Measurements from ENCODE around the gene MAN2B2.
A peak's percentile ranks its signal among the peaks of the same experiment; 100 is the strongest.

The MAN2B2 gene

DNA sequence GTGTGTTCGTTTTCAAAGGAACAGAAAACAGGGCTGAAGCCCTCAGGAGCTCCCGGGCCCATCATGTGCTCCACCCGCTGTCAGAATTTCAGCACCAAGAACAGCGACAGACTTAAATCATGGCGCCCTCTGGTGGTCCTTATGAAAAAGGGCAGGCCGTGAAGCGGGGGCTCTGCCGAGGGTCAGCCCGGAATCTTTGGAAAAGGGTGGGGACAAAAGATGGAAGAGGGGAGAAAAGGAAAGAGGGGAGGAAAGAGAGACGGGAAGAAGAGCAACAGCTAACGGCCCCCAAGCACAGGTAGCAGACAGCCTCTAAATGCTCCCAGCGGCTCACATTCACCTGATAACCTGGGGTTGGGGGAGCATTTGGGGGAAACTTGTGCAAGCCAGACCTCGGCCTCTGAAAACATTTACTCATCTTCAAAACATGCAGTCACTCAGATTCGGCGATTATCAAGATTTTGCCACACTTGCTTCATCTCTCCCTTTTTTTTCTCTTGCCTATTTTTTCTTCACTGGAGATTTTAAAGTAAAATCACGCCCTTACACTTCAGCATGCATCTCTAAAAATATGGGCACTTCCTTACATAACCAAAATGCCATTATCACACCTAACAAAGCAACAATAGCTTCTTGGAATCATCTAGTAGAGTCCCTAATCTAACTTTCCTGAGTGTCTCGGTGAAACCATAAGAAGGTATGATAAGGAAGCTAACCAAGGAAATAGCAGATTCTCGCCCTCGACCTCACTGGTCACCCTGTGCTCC is 28.1 kb upstream of the MAN2B2 start:
- peak; percentile 86 for DNase-seq (ENCODE audit: low spot score)

DNA sequence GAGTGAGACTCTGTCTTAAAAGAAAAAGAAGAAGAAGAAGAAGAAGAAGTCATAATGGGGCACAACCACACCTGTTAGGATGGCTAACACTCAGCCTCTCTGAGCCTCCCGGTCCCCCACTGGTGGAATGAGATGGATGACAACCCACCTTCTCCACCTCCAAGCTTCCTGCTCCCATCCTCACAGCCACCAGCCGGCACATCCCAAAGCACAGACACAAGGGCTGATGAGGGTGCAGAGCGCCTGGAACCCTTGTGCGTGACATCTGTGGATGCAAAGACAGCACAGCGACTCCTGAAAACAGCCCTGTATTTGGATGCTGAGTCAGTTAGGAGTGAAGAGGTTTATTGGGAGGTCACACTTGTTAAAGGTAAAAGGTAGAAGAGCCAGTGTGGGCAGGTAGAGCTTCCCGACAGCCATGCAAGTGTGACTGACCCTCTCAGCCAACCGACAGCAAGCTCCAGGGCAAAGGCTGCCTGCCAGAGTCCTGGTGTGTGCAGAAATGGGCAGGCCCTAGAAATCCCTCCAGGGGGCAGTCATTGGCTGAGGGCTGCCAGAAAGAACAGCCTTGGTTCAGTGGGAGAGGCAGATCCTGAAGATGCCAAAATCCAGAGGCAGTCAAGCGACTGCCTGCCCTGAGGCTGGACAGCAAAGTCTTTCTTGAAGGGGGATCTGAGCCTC is 26.6 kb upstream of the MAN2B2 start:
- peak; percentile 52 for DNase-seq (ENCODE audit: low spot score)

DNA sequence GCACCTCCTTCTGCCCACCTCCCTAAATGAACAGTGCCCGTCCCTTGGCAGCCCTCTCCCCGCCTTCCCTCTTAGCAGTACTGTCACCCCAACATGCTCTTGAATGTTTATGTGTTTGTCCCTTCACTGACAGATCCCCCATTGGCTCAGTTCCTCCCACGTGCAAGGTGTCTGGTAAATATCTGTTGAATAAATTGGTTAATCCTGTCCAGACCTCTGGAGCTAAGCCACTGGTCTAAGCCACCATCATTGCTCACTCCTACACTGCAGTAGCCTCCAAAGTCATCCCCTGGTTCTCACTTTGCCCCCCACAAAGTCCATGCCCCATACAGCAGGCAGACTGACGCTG is 26.1 kb upstream of the MAN2B2 start:
- no peak for DNase-seq (ENCODE audit: low spot score)

DNA sequence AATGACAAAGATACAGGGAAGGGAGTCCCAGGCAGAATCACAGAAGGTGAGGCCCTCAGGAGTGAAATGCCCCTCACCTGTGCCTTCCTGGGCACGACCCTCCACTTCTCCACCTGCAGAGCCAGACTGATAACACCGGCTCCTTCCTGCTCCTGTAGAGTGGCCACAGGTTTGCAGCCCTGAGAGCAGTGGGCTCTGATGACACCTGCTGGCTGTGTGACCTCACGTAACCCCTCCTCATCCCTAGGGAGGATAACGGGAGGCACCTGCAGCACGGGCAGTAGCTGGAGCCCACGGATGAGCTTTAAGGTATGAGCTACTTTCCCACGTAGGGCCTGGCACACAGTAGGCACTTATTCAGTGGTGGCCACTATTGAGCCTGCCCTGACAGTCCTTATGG is 25.5 kb upstream of the MAN2B2 start:
- no peak for DNase-seq (ENCODE audit: low spot score)

DNA sequence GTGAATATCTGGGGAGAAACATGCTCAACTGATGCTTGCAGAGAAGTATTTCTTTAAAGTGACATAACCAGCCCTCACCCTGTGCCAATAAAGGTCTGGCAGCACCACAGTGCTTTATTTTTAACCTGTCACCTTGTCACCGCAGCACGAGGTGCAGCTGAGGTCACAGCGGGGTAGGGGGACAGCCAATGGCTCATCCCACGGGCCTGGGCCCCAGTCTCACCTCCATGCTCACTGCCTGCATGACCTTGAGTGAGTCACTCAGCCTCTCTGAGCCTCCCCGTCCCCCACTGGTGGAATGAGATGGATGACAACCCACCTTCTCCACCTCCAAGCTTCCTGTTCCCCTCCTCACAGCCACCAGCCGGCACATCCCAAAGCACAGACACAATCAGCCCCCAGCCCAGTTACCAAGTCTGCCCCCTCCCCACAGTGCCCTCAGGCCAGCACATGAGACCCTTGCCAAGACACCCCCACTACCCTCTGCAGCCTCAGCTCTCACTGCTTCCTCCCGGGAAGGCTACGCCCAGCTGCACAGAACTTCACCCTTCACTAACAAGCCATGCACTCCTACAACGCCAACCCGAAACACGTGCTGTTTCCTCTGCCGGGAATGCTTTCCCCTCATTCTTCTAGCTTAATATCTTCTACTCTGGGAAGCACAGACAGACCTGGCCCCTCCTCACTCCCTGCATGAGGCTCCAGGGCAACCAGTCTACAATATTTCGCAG is 24.9 kb upstream of the MAN2B2 start:
- DNase-seq (ENCODE audit: low spot score) = no peak

DNA sequence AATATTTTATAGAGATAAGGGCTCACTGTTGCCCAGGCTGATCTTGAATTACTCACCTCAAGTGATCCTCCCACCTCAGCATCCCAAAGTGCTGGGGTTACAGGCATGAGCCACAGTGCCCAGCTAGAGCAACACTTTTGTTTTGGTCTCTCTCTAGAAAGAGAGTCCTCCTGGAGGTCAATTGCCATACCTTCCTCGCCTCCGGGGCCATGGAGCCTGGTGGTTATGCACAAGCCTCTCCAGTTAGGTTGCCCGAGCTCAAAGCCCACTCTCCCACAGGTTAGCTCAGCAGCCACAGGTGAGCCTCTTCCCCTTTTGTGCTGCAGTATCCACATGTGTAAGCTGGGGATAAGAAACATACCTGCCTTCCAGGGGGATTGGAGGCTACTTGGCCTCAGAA is 24.2 kb upstream of the MAN2B2 start:
- DNase-seq (ENCODE audit: low spot score) = no peak

DNA sequence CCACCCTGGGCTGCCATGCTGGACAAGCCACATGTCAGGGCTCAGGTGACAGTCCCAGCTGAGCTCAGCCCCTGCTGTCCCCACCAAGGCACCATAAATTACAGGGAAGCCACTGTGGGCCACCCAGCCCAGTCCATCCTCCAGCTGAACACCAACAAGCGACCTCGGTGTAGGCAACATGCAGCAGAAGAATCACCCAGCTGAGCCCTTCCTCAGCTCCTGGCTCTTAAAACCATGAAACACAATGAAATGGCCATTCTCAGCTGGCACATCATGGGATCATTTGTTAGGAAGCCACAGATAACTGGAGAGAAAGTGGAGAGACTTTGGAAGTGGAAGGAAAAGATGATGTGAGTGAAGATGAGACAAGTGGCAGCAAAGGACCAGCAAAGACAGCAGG is 23.3 kb upstream of the MAN2B2 start:
- no peak for DNase-seq (ENCODE audit: low spot score)

DNA sequence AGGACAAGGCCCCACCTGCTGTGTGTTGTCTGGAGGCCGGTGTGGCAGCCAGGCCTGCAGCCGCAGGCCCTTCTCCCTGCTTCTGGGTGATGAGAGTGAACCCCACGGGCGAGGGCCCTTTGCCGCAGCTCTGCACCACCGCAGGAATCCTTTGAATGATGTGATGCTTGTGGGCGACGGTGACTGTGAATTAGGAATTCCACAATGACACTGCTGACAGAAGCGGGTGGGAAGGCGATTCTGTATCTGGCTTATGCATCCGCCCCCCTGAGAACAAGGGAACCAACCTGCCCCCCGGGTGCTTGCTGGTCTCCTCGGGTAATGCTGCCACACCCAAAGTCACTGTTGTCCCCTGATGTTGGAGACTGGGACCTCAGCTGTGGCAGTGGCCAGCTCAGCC is 19.5 kb upstream of the MAN2B2 start:
- DNase-seq (ENCODE audit: low spot score) = no peak

DNA sequence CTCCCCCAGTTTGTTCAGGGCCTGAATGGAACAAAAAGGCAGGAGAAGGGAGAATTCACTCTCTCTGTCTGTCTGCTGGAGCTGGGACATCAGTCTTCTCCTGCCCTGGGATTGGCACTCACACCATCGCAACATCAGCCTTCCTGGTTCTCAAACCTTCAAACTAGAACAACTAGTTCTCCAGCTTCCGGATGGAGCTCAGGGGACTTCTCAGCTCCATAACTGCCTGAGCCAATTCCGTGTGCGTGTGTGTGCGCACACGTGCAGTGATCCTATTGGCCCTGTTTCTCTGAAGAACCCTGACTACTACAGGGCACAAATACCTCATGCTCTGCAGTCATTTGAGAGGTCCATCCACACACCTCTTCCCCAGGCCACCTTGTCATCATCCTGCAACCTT is 18.7 kb upstream of the MAN2B2 start:
- no peak for DNase-seq (ENCODE audit: low spot score)

DNA sequence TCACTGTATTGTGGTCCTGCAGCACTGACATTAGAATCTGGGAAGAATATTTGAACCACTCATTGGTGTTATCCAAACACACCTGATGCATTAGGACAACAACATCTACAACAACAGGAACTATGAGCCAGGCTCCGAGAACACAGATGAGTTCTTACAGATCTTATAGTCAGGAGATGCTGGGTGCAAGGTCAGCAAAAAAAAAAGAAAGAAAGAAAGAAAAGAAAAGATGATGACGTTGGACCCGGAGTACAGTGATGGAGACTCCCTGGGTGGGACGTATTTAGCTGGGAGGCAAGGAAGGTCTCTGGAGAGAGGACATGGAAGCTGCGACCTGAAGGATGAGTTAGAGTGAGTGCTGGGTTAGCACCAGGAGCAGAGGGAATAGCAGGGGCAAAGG is 17.8 kb upstream of the MAN2B2 start:
- DNase-seq (ENCODE audit: low spot score) = no peak

DNA sequence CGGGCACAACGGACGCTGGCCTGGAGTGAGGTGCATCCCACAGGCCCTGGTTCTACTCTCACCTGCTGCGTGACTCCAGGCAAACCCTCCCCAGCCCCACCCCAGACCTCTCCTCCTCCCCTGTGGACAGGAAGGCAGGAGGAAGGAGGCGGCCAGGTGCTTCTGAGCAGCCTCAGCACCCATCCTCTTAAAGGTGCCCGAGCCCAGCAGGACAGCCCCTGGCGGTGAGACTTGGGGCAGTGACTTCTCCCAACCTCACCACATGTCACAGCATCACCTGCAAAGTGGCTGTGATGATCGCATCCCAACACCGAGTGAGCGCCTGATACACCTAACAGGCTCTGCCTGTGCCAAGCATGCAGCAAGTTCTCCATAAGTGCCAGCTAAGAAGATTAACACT is 17.1 kb upstream of the MAN2B2 start:
- no peak for DNase-seq (ENCODE audit: low spot score)

DNA sequence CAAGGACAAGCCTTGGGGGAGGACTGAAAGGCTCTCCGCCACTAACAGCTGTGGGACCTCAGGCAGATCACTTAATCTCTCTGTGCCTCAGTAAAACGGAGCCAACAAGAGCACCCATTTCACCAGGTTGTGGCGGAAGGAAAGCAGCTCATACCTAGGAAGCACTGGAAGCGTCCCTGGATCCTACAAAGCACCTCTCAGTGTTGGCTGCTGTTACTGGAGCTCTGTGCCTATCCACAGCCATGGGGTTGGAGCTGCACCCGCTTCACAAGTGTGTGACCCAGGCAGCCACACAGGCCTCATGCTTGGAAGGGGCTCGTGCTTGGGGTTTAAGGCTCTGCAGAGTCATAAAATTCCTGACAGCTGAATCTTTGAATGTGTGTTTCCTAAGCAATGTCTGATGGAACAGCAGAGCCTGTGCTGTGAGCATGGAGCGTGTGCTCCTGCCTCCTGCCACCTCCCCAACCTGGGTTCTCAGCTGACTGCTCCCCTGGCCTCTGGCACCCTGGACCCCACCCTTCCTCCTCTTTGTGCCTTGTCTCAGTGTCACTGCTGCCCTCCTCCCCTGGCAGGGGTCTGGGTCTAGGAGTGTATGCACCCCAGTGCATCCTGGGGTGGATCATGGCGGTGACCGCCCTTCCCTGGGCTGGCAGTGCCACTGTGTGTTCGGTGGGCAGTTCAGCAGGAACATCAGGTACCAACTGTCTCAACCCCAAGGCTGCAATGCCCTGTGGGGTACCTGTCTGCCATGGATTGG is 14.4 kb upstream of the MAN2B2 start:
- DNase-seq (ENCODE audit: low spot score) = peak; percentile 34

DNA sequence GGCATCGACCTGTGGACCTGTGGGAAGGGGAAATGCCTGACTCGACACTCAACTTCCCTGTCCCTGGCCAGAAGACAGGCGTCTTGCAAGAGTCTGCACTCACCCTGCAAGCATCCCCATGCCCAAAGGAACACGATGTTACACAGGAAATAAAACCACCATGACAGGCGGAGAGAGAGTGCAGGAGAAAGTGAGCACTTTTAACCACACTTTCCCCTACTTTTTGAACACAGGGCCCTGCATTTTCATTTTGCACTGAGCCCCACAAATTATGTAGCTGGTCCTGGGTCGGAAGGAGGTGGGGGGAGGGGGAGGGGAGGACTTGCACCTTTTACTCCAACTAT is 13.8 kb upstream of the MAN2B2 start:
- DNase-seq (ENCODE audit: low spot score) = no peak

DNA sequence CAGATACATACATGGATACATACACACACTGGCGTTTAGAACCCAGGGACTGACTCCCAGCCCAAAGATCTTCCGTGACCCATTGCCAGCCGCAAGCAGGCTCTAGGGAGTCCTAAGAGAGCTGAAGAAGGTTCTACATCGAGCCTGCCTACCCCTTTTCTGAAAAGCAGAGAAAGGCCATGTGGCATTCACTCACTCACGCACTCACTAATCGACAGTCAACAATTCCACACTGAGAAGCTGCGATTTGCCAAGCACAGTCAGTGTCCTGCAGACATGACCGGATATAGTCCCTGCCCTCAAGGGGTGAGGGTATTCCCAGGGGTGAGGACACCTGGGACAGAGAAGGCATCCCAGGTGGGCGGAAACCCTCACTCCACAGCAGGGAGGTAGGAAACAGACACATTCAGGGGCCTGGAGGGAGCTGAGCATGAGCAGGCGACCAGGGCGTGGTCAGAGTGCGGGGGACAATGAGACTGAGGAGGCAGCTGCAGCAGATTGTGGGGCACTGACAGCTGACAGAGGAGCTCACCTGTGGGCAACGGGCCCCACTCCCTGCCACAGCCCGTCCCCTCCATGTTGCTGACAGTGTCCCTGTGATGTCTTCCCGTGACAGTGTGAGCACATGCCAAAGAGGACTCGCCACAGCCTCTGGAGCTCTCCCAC is 13.2 kb upstream of the MAN2B2 start:
- no peak for DNase-seq (ENCODE audit: low spot score)

DNA sequence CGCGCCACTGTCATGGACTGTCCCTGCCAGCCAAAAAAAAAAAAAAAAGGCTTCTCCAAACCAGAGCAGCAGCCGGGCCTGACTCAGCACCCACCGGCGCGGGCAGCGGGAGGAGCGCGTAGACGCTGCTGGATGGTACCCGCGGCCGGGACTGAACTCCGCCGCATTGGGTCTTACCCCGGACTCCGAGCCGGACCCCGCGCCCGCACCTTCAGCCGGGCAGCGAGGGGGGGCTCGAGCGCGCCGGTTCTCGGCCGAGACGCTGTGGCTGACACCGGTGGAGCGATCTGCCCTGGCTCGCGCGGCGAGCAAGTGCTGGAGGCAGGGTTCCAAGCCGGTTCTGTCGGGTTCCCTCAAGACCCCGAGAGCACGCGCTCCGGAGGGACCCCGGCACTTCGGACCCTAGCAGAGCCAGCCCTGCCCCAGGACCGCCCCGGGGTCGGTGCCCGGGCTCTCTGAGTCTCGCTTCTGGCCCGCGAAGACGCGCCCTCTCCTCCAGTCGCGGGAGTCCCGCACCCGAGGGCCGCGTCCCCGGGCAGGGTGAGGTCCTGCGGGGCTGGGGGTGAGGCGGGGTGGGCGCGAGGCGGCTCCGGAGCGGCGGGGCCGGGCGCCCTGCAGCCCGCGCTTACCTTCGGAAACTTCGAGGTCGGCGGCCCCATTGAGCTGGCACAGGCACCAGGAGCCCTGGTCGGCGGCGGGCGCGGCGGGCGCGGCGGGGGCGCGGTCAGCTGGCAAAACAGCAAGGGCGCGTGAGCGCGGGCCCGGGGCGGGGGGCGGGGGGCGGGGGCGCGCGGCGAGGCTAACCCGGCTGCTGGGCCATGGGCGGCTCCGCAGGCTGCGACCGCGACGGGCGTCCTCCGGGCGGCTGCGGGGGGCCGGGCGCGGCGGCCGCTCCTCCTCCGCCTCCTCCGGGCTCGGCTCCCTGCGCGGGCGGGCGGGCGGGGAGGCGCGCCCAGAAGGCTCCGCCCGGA is 11.8 kb upstream of the MAN2B2 start:
- DNase-seq (ENCODE audit: low spot score) = peak; percentile 59

DNA sequence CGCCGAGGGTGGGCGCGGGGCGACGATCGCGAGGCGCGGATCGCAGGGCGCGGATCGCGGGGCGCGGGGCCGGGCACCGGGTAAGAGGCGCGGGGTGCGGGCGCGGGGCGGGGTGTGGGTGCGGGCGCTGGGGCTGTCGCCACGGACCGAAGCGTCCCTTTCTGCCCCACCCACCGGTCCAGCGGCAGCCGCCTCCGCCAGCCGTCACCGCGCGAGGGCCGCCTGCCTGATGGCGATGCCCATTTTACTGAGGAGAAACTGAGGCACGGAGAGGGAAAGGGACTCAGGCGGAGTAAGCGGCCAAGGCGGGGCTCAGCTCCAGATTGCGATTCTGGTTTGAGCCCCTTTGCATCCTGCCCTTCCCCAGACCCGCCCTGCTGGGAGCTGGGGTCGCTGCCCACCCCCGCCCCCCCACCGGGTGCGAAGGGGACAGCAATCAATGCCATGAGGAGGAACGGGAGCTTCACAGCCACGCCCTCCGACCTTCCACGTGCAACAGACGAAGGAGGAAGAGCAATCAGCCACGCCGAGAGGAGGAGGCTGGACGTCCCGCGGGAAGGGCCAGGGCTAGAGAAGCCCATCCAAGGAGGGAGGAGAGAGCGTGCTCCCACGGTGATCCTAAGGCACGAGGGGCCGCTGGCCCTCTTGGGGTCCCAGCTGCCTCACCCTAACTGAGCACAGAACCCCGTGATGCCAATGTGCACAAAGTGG is 10.9 kb upstream of the MAN2B2 start:
- DNase-seq (ENCODE audit: low spot score) = no peak

DNA sequence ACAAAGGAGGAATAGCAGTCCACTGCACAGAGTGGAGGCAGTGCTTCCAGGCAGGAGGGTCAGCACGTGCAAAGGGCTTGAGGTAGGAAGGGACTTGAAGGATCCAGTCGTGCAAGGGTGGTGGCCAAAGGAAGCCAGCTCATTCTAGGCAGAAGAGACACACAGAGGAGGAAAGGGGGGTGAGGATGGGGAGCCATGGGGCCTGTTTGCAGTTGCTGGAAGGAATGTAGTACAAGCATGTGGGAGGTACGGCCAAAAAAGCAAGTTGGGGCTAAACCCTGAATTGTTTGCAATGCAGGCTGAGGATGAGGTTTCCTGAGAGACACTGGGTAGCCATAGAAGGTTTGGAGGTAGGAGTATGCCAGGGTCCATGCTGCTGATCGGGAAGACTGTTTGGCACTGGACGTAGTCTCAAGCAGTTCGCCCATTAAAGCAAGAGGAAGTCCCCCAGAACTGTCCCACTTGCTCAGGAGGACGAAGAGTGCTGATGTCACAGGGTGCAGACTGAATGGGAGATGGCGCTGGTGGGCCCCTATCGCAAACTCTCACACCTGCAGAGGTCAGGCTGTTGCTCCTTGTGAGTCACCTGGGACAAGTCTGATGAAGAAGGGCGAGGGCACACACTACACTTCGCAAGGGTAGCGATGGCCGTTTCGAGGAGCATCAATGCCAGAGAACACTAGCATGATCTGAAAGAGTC is 9.1 kb upstream of the MAN2B2 start:
- no peak for DNase-seq (ENCODE audit: low spot score)

DNA sequence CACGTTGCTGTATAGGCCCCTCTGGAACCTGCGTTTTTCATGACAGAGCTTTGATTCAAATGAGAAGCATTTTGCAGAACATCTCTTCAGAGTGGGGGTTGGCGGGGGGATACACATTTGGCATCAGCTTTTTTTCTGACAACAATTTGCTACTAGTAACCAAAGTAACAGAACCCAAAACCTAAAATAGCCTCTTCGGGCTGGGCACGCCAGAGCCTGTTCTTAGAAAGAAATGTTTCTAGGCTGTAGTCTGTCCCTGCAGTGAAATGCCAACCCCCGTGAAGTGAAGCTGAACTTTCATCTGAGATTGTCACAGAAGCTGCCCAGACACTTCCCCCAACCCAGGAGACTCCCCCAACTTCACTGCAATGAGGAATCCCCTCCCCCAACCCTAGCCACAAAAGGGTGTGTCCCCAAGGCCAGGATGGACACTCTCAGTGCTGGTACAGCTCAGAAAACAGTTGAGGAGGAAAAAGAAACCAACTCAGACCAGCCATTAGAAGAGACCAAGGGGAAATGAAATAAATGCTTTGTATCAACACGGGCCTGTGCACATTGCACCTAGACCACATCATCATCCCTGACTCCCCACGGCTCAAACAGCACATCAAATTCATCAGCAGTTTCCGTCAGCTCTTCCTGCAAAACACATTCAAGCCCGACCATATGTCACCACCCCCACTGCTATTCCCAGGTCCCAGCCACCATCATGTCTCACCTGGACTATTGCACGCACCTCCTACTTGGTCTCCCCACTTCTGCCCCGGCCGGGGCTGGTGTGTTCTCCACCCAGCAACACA is 8.4 kb upstream of the MAN2B2 start:
- no peak for DNase-seq (ENCODE audit: low spot score)

DNA sequence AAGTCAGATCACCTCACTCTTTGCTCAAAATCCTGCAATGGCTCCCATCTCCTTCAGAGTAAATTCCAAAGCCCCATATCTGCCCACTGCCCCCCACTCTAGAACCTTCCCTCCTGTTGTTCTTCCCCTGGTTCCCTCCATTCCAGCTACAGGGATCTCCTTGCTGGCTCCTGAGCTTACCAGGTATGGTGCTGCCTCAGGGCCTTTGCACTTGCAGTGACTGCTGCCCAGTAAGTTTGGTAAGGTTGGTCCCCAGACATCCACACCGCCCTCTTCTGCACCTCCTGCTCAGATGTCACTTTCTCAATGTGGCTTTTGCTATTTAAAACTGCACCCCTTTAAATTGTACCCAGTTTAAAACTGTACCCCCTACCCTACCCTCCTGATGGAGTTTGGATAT is 7.8 kb upstream of the MAN2B2 start:
- DNase-seq (ENCODE audit: low spot score) = no peak
